Ovary (tissue), 9 donors: ENCODE results near the gene FAM184B. TPM values are rescaled to one million over a fixed set of nuclear protein-coding genes. Genes with fewer than 3 reads are reported as not detected.

Experiments used
- DNase-seq, 5 donors: peaks; one replicate each; pipeline ENCODE4 v3.0.0-alpha.2; 2019 to 2020
- H3K27ac ChIP-seq, 2 donors: fragments of 200-600 bp; one replicate each; pipeline versions ENCODE4 v1.5.1 to v1.8.0; 2019 to 2022
- H3K27me3 ChIP-seq: fragments of 200-600 bp; one replicate; pipeline ENCODE4 v1.8.0; 2022
- H3K36me3 ChIP-seq: fragments of 200-600 bp; sonication (generic); one replicate; pipeline ENCODE4 v1.5.1; 2019
- H3K4me1 ChIP-seq: one replicate; pipeline ENCODE4 v1.8.1; 2013; ENCODE audit warnings: mild to moderate bottlenecking, moderate library complexity; ENCODE audit not compliant: insufficient read depth
- H3K4me3 ChIP-seq: fragments of 200-600 bp; sonication (generic); one replicate; pipeline ENCODE4 v1.5.1; 2017
- H3K9me3 ChIP-seq, 2 donors: fragments of 200-600 bp in 1 of 2; sonication (generic) in 1 of 2; one replicate each; pipeline versions ENCODE4 v1.5.1 to v1.8.1; 2013 to 2019; ENCODE audit warnings: mild to moderate bottlenecking in 1 of 2, moderate library complexity in 1 of 2
- EP300 ChIP-seq: sonication (generic); formaldehyde crosslinking; IDR thresholded peaks from one replicate; pipeline ENCODE4 v1.6.1; 2017; ENCODE audit warnings: antibody characterized with exemption
- POLR2A ChIP-seq: fragments of 450-650 bp; IDR thresholded peaks from one replicate; pipeline ENCODE4 v1.6.1; 2017; ENCODE audit warnings: antibody characterized with exemption, mild to moderate bottlenecking, moderate library complexity
- WGBS, 3 donors: extraction: QIAGEN DNeasy Blood & Tissue Kit in 1 of 3; methylation state at CpG; one replicate each; pipeline versions ENCODE4 v1.1.5 to v1.1.7; 2013 to 2017; 5-methylcytosine and 5-hydroxymethylcytosine counted together
- intact Hi-C, 4 donors: fragments of 100-400 bp; cut with DNase I; formaldehyde crosslinking; loops; one replicate each; pipeline versions ENCODE4 v1.11.0 to v1.15.1; 2022 to 2023
- polyA plus RNA-seq, 2 donors: library from polyadenylated mRNA; stranded (reverse); fragments of 200-250 nt in 1 of 2; fragments of 350-450 nt in 1 of 2; fragmentation: Illumina TruSeq in 1 of 2; extraction: RNeasy Lipid Tissue Mini Kit (QIAGEN cat#74804) in 1 of 2; gene quantifications; one replicate each; pipeline ENCODE4 v1.2.3, GENCODE V29; 2013 to 2014
- total RNA-seq, 7 donors: library from RNA; depleted of rRNA in 2 of 7; stranded (reverse); fragments of >200 nt in 2 of 7; fragmentation: NEBNext Ultra II Directional in 3 of 7; extraction: Animal tissue kit (Norgen Biotek cat#: 25700) in 3 of 7; gene quantifications; one replicate each; pipeline versions ENCODE4 v1.1.0 to v1.2.4, GENCODE V29; 2016 to 2023
- TF ChIP-seq, protein P1 (sequence below), 3 donors: fragments of 450-650 bp in 2 of 3; fragments of 200-600 bp in 1 of 3; IDR thresholded peaks; one replicate each; pipeline versions ENCODE4 v1.5.1 to v1.8.0; 2016 to 2022; ENCODE audit warnings: antibody characterized with exemption in 3 of 3, mild to moderate bottlenecking in 1 of 3
- donor health status: DM: no; HTN: no; CAD: no; lungs with moderate emphysema.
- donor health status: DM: no; HTN: no; CAD: no.
- donor health status: Bipolar disorder and iron deficiency.
- donor health status: DM: yes; HTN: yes; CAD: no.
- donor health status: DM: no; HTN: no; CAD: no.
- donor health status: DM: yes; HTN: yes; CAD: no.

The FAM184B gene
- total and polyA plus RNA-seq, 9 donors = 0.03 to 0.17 (median 0.04) TPM; not detected in 5

DNA sequence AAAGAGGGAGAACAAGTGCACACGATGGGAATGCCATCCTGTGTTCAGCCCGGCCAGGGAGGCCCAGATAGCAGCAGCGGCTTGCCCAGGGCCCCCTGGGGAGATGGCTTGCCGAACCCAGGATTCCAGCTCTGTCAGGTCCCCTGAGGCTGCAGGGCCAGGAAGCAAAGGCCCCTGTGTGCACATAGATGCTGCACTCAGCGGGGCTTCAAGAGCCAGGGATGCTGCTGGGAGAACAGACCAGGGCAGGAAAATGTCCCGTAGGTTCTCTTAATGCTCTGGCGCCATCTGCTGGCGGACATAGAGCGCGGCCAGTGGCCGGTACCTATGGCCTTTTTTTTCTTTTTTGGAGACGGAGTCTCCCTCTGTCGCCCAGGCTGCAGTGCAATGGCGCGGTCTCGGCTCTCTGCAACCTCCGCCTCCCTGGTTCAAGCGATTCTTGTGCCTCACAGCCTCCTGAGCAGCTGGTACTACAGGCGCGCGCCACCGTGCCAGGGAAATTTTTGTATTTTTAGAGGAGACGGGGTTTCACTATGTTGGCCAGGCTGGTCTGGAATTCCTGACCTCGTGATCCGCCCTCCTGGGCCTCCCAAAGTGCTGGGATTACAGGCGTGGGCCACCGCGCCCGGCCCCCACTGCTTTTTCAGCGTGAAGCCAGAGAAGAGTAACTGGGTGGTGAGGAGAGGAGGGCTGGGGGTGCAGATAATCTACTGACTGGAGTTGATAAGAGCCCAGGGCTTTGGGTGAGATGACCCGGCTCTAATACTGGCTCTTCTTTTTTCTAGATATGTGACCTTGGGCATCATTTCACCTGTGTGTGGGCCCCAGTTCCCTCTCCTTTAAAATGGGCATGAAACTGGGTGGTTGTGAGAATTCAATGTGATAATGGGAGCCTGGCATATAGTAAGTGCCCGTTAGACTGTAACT, 144.5 kb downstream of the FAM184B start:
- 53 to 57% (median 56%) methylated on average over 32 of the region's 32 CpGs for whole genome bisulfite sequencing, 3 donors
- Histone ChIP-seq H3K36me3 (no peaks in the 10 kb centered on the region), H3K4me1 (no peaks in the 10 kb centered on the region), H3K9me3 (no peaks in the 10 kb centered on the region), H3K27ac (no peak overlapping the region), H3K27me3 (no peaks in the 10 kb centered on the region), H3K4me3 (no peak overlapping the region)
- no peak for TF ChIP-seq EP300
- TF ChIP-seq, protein P1, sequence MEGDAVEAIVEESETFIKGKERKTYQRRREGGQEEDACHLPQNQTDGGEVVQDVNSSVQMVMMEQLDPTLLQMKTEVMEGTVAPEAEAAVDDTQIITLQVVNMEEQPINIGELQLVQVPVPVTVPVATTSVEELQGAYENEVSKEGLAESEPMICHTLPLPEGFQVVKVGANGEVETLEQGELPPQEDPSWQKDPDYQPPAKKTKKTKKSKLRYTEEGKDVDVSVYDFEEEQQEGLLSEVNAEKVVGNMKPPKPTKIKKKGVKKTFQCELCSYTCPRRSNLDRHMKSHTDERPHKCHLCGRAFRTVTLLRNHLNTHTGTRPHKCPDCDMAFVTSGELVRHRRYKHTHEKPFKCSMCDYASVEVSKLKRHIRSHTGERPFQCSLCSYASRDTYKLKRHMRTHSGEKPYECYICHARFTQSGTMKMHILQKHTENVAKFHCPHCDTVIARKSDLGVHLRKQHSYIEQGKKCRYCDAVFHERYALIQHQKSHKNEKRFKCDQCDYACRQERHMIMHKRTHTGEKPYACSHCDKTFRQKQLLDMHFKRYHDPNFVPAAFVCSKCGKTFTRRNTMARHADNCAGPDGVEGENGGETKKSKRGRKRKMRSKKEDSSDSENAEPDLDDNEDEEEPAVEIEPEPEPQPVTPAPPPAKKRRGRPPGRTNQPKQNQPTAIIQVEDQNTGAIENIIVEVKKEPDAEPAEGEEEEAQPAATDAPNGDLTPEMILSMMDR (IDR thresholded peaks at IDR 0.05) = peak; percentile 51 to 61 (median 60)
- intact Hi-C loops = loop anchor here in 3 of 4 donors (2.0 to 5.0 kb wide), 2 partner anchors 90 kb away; no protein-coding TSS in a partner anchor
- peak; percentile 57 to 84 (median 76) for DNase-seq

DNA sequence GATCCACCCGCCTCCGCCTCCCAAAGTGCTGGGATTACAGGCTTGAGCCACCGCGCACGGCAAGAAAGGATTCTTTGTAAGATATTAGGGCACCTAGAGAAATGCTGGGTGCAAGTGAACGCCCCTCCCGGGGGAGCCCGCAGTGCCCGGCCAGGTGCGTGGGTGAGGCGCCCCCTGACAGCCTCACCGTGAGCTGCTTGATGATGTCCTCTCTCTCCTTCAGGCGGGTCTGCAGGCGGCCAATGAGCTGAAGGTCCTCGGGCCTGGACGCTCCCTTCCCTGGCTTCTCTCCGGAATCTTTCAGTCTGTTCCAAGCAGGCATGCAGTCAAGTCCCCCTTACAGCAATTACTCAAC, 145.1 kb downstream of the FAM184B start:
- intact Hi-C loops = loop anchor here in 3 of 4 donors (2.0 to 5.0 kb wide), 2 partner anchors 89 to 90 kb away; no protein-coding TSS in a partner anchor
- no peaks in the 10 kb centered on the region for H3K36me3 ChIP-seq
- no peaks in the 10 kb centered on the region for H3K4me1 ChIP-seq
- DNase-seq = no peak
- TF ChIP-seq, protein P1 (IDR thresholded peaks at IDR 0.05) = no peak
- TF ChIP-seq POLR2A (no peak), EP300 (no peak)
- WGBS, 3 donors = 82 to 87% (median 84%) methylated on average over 17 of the region's 17 CpGs
- H3K27me3 ChIP-seq = no peaks in the 10 kb centered on the region
- H3K9me3 ChIP-seq = no peaks in the 10 kb centered on the region
- no peak overlapping the region for H3K27ac ChIP-seq
- H3K4me3 ChIP-seq = no peak overlapping the region

- Histone ChIP-seq H3K4me3 (no peak overlapping the region), H3K4me1 (no peaks in the 10 kb centered on the region), H3K27me3 (no peaks in the 10 kb centered on the region), H3K9me3 (no peaks in the 10 kb centered on the region), H3K36me3 (no peaks in the 10 kb centered on the region), H3K27ac (no peak overlapping the region)
- no peak for TF ChIP-seq POLR2A
- no peak for TF ChIP-seq EP300
- TF ChIP-seq, protein P1 (IDR thresholded peaks at IDR 0.05) = no peak
- intact Hi-C loops = loop anchor here in 2 of 4 donors (5.0 kb wide), 1 partner anchor 88 kb away; no protein-coding TSS in a partner anchor
- 94 to 96% (median 96%) methylated on average over 4 of the region's 4 CpGs for WGBS, 3 donors
- no peak for DNase-seq
Measured at GRCh38 chr4:17635056-17635455, 146.4 kb downstream of the FAM184B start.

DNA sequence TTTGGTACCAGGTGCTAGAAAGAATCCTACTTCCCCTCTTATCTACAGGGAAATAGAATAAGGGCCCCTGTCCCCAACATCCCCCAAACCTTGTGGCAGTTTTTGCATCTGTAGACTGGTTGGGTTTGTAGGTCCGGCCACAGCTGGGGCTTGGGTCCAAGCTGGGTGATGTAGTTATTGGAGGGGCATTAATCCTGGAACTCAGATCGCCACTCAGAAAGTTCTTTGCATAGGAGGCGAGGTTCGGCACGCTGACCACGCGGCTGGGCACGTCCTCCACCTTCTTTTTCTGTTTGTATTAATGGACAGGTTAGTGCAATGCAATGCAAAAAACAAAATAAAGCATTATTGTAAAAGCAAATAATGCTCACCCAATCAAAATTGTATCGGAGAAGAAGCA, 147.8 kb downstream of the FAM184B start:
- TF ChIP-seq, protein P1 (IDR thresholded peaks at IDR 0.05) = no peak
- TF ChIP-seq POLR2A (no peak), EP300 (no peak)
- no peaks in the 10 kb centered on the region for H3K27me3 ChIP-seq
- H3K36me3 ChIP-seq = no peaks in the 10 kb centered on the region
- no peaks in the 10 kb centered on the region for H3K4me1 ChIP-seq
- DNase-seq = no peak
- no peak overlapping the region for H3K4me3 ChIP-seq
- WGBS, 3 donors = 94 to 96% (median 94%) methylated on average over 9 of the region's 9 CpGs
- no peak overlapping the region for H3K27ac ChIP-seq
- intact Hi-C loops = no loop called here
- no peaks in the 10 kb centered on the region for H3K9me3 ChIP-seq
